DMS114 treated with DMSO at 0.1 percent for 48 hours (cell line): ENCODE data around the gene LTC4S.
"Not testable (repeated sequence)": the region's sequence is repeated elsewhere in the genome, so short reads cannot be mapped to it uniquely, and the experiment has no call there.

ENCODE experiments used
- DNase-seq: peaks from one replicate; lab custom pipeline; 2025; ENCODE audit not compliant: unreplicated experiment; lab: John Stamatoyannopoulos, UW

Gene LTC4S

GRCh38 chr5:179823937-179824744 is 30.4 kb downstream of the LTC4S start:
- DNase-seq = no peak

DNA sequence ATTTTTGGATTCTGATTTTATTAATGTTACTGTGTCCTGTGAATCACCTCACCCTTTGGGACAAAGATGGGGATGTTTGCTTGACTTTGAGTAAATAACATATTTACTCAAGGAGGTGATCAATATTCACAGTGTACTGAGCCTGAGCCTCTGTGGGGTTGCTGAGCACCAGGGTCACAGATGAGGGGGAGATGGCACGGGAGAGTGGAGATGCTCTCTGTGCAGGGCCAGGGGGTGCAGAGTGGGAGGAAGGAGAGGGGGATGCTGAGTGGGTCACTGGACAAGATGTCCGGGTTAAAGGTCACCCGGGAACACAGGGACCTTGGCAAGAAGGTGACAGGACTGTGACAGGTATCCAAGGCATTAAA is 30.9 kb downstream of the LTC4S start:
- DNase-seq = no peak

DNA sequence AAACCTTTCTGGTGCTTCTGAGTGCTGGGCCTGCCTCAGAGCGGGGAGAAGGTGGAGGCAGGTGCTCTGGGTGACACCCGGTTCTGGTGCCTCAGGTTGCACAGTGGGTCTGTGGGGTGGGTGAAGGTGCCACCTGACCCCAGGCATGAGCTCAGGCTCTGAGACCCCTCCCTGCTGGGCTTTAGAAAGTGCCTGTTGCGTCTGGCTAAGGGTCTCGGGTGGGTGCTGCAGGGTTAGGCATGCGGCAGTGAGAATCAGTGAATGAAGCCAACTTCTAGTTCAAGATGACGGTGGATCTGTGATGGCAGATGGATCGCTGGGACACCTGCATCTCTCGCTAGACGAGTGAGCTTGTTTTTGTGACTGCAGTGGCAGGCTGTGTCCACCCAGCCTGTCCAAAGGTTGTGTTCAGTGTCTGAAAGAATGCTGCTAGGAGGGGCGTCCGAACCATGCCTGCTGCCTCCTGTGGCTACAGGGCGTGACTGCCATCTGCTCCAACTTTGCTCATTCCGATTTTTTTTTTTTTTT is 31.9 kb downstream of the LTC4S start:
- DNase-seq = no peak

DNA sequence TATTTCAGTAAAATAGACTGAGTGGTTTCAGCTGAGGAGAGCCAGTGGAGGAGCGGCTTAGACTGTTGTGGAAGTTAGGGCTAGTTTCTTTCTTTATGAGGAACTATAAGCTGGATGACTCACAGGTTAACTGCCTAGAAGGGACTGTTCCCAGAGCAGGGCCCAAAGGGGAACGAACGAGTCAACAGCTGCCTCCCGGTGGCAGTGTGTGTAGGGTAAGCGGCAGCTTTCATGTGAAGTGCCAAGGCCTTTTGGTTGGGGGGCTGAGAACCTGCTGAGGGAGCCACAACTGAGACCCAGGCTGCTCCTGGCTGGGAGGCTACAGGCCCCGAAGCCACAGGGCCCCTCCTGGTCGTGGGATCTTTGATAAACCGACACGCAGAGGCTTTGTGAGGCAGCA is 33.9 kb downstream of the LTC4S start:
- no peak for DNase-seq

DNA sequence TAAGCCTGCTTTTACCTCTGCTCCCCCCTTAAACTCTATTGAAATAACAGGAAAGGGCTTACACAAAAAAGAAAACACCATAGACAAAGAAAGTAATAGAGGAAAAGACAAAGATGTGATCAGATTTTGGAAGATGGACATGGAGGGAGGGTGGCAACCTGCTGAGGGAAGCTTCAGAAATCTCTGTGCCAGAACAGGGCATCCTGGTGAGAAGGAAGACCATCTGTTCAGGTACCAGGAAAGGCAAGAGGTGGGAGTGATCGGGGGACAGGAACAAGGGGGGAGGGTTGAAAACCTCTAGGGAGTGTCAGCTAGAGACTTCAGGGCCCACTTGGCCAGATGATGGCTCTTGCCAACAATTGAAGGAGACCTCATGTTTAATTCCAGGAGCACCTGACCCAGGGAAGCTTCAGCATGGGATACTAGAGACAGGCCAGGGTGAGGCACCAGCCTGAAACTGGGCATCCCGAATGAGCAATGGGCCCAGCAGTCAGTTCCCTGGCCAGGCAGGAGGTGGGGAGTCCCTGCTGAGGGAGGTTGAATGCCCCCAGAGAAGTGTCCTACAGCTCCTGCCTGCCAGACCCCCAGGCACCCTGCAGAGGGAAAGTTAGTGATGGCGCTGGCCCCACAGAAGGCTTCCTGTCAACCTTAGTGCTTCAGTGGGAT is 35.1 kb downstream of the LTC4S start:
- no peak for DNase-seq

GRCh38 chr5:179829732-179830435 is 36.1 kb downstream of the LTC4S start:
- no peak for DNase-seq

- no peak for DNase-seq
Measured at GRCh38 chr5:179830818-179831468, 37.2 kb downstream of the LTC4S start.

- no peak for DNase-seq
Measured at GRCh38 chr5:179832039-179832745, 38.4 kb downstream of the LTC4S start.

- DNase-seq = no peak
Measured at GRCh38 chr5:179833056-179833708, 39.4 kb downstream of the LTC4S start.

DNA sequence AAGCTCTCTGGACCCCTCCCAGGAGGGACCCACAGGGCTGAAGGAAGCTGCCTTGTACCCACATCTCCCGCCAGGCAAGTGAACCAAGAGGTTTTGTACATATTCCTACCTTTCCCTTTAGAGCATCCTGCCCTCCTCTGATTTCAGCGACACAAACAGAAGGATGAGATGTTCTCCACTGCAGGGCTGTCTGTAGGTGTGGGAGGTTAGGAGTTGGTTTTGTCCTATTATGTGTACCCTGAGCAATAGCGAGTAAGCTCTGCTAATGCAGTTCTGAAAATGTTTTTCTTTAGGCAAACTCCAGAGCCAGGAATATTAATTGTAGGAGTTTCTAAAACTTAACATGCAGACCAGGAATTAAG is 39.9 kb downstream of the LTC4S start:
- no peak for DNase-seq

DNA sequence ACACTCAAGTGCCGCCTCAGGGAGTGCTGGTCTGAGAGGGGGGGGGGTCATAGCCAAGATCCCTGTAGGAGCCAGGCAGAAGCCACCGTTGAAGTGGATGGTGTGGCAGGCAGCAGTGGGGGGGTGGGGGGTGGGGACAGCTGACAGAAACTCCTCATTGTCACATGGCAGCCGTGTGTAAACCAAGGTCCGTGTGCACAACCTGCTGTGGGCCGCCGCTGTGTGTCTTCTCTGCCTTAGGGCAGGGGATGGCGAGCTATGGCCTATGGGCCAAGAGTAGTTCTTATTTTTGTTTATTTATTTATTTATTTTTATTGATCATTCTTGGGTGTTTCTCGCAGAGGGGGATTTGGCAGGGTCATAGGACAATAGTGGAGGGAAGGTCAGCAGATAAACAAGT is 40.3 kb downstream of the LTC4S start:
- no peak for DNase-seq

DNA sequence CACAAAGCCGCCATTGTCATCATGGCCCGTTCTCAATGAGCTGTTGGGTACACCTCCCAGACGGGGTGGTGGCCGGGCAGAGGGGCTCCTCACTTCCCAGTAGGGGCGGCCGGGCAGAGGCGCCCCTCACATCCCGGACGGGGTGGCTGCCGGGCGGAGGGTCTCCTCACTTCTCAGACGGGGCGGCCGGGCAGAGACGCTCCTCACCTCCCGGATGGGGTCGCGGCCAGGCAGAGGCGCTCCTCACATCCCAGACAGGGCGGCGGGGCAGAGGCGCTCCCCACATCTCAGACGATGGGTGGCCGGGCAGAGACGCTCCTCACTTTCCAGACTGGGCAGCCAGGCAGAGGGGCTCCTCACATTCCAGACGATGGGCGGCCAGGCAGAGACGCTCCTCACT is 41.1 kb downstream of the LTC4S start:
- not testable (repeated sequence) for DNase-seq

GRCh38 chr5:179836225-179837019 is 42.6 kb downstream of the LTC4S start:
- no peak for DNase-seq

- no peak for DNase-seq
Measured at GRCh38 chr5:179837076-179838011, 43.6 kb downstream of the LTC4S start.

DNA sequence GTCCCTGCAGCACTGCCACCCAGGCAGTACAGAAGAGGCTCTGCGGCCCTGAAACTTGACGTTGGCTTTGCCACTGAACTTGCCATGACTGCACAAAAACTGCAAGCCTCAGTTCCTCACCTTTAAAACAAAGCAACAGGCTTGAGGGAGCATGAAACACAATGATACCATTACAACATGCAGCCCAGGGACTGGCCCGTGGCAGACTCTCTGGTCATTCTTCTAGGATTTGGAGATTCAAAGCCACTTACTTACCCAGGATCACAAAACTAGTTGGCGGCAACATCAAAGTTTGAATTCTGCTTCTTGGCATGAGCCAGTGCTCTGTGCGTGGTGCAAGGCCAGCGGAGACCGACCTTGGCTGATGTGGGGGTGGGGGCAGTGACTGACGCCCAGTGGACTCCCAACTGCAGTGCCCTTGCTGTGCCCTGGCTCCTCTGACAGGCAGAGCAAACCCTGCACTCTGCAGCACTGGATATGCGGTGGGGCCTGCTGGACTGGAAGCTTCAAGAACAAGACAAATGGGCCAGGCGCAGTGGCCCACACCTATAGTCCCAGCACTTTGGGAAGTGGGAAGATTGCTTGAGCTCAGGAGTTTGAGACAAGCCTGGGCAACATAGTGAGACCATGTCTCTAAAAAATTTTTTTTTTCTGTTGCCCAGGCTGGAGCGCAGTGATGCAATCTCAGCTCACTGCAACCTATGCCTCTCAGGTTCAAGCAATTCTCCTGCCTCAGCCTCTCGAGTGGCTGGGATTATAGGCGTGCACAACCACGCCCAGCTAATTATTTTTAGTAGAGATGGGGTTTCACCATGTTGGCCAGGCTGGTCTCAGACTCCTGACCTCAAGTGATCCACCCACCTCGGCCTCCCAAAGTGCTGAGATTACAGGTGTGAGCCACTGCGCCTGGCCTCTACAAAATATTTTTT is 45.8 kb downstream of the LTC4S start:
- DNase-seq = no peak

DNA sequence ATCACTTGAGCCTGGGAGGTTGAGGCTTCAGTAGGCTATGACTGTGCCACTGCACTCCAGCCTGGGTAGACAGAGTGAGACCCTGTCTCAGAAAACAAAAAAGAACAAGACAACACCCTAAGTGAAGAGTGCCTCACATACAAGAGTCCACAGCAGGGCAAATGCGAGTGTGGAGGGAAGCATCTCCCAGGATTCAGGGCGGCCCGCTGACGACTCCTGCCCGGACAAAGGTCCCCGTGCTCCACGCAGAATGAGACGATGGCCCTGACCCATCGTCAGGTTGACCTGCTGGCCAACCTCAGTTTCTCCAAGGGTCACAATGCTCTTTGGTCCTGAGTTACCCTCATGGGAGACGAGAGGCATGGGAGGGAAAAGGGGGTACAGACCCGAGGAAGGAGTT is 46.5 kb downstream of the LTC4S start:
- no peak for DNase-seq

- DNase-seq = no peak
Measured at GRCh38 chr5:179840766-179841165, 47.0 kb downstream of the LTC4S start.
